NOMO-1 treated with dmso at 0.1 percent for 144 hours (cell line): ENCODE data around the gene C9orf50.

Experiments used
- DNase-seq: peaks from one replicate; lab custom pipeline; 2025; ENCODE audit not compliant: unreplicated experiment; lab: John Stamatoyannopoulos, UW

C9orf50 gene

DNA sequence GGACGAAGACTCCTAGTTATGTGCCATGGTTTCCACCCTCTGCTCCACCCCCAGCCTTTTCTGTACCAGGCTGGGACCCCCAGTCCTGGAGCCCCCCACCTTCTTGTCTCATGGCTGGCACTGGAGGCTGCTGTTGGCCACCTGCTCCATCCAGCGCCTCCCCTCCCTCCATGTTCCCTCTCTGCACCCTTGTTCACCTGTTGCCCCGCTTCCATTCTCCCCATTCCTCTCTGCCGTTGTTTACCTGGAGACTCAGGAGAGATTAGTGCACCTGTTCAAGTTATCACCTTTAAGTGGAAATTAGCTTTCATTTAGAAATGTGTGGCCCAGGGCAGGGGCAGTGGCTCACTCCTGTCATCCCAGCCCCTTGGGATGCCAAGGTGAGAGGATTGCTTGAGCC, 12.3 kb upstream of the C9orf50 start:
- DNase-seq: no peak

DNA sequence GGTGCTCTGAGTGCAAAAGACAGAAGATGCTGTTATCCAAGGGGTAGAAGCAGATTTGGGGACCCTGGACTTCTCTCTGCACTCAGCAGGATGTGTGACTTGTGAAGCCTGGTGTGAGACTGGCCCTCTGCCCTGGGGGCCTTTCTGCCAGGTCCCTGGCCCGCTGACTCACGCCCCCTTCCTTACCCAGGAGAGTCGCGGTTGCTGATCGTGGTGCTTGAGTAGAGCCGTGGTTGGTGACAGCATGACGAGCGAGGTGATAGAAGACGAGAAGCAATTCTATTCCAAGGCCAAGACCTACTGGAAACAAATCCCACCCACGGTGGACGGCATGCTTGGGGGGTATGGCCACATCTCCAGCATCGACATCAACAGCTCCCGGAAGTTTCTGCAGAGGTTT, 11.6 kb upstream of the C9orf50 start:
- no peak for DNase-seq

DNA sequence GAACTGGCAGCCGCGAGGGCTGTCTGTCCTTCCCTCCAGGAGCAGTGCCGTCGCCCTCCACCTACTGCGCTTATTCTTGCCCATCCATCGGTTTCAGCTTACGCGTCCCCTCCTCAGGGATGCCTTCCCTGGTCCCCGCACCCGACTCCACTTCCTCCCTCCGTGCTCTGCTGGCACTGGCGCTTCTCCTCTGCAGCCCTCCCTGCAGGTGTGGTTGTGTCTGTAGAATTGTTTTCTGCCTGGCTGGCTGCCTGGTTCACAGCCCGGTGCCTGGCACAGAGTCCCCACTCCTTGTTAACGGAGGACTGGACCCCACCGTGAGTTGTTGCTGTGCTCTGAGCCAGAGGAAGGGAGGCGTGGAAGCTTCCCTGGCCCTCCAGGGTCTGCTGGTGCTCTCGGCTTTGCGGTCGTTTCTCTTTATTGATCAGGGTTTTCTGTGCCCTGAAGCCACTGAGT, 10.8 kb upstream of the C9orf50 start:
- DNase-seq: no peak

DNA sequence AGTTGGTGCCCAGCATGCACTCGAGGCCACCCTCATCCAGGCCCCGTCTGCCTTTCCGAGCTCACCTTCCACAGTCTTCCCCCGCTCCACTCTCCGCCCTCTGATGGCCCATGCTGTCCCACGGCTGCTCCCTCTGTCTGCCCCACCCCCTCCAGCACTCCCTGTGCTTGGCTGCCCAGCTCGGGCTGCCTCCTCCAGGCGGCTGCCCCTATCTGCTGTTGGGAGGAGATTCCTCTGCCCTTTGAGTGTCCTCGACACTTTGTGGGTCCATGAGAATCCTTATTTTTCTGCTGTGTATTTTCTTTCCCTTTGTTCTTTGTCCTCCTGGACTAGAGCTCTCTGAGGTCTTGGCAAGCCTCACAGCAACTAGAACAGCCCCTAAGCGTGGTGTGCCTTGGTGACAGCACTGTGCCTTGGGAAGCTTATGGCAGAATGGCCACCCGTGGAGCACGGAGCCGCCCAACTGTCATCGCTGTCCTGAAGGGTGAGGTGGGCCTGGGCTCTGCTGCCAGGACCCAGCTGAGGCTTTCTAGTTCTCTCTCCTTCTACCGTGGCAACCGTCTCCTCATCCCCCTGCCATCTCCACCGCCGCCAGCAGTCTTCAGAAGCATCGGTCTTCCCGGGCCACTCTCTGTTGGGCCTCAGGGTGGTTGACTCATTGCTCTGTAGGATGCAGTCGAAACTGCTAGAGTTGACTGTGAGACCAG, 10.2 kb upstream of the C9orf50 start:
- DNase-seq: no peak

DNA sequence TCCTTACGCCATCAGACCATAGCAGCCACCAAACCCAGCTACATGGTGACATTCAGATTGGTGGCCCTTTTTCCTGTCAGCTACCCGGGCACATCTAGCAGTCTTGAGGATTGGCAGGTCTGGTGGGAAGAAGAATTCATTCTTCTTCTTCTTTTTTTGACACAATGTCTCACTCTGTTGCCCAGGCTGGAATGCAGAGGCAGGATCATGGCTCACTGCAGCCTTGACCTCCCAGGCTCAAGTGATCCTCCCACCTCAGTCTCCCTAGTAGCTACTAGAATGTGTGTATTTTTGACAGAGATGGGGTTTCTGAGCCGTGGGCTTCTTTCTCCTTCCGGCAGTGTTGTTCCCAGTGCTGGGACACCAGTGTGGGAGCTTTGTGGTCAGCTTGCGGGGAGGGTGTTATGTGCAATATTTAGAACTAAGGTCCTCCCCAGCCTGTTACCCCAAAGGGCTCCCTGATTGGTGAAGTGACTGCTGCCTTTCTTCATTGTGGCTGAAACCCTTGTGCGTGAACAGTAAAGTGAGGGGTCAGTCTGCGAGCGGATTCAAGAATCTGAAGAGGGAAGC, 8.4 kb upstream of the C9orf50 start:
- DNase-seq: no peak

DNA sequence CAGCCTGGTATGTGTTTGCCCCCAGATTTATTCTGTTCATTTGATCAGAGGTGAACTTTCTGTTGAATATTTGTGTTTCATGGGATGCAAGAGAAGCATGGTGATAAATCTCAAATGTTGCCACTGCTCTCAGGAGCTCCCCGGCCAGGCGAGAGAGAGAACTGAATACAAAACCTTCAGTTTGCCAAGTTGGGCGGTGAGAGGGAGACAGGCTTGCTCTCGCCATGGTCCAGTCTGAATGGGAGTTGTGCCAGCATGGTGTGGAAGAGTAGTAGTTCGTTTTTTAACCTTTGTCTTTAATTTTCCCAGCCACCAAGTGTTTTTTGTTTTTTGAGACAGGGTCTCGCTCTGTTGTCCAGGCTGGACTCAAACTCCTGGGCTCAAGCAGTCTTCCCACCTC, 7.8 kb upstream of the C9orf50 start:
- DNase-seq: no peak

DNA sequence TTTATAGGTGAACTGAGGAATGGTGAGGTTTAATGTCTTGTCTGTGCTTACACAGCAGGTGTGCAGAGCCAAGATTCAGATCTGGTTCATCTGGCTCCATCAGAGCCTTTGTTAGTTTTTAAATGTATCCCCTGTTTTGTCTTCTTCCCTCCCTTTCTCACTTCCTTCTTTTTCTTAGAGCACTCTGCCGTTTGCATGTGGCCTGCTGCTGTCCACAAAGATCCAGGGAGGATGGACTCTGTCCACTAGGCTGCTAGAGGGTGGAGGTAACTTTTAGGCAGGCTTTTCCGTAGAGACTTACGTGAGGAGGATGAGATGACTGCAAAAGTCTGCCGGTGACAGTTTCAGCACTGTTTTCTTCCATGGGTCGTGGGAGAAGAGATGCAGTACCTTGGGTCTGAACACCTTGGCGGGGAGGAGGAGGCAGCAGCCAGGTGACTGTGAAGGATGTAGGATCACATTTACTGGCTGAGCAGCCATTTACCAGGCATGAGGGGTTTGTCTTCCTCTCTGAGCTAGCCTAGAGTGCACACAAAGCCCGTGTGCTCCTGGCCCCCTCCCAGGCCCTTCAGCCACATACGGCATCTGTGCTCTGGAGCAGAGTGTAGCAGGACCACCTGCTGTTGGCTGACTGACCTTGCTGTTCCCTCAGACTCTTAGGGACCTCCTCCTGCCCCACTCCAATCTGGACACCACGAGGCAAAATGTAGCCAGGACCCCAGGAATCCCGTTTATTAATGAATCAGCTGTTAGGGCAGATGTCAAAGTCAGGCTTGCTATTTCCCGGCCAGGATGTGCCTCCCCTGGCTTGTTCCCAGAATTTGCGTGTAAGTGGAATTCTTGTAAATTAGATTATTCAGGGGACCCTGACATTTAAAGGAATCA, 6.9 kb upstream of the C9orf50 start:
- DNase-seq: peak; percentile 7

DNA sequence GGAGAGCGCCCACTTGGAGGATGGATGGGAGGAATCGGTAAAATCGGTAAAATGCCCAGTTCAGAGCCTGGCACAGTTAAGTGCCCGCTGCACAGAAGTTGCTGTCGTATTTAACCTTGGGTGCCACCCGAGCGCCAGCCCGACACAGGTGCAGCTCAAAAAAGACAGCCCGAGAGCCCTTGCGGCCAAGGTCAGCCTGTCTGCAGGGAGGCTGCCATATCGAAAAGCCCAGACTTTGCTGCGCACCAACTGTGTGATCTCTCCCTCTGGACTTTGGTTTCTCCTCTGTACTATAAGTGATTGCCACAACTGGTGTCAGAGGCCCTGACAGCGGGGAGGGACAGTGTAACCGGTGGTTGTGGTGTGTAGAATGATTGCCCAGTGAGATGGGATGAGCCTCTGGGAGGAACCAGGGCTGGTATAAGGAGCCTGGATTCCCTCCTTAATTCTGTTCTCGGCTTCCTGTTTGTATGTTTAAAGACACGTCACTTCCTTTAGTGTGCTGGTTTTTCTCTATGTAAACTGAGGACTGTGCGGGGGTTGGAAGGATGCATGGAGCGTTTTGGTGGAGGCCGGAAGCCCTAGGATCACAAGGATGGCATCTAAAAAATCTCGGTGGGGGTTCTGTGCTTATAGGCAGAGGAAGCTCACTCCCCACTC, 5.9 kb upstream of the C9orf50 start:
- DNase-seq: no peak

DNA sequence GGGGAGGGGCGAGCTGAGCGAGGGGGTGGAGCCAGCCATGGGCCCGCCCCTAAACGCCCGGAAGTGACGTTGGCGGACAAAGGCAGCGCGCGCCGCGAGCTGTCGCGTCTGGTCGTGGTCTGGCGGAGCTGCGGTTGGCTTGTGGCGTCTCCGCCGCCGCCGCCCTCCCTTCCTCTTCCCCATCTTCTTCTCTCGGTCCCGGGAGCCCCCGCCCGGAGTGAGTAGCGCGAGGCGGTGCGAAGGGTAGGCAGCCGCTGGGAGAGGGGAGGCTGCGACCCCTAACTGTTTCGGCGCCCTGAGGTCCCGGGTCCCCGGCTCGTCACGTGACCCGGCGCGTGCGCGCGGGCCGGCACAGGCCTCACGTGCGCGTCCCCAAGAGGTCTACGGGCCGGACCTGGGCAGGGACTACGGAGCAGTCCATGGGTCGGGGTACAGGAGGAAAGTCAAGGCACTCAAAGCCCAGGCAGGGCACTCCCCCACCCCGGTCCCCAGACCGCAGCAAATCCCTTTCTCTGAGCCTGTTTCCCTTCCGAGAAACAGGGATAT, 5.3 kb upstream of the C9orf50 start, which contains the start of gene NTMT1:
Gene NTMT1, plus strand, starts transcription at position 85 of the 546 bp plus-strand sequence. CDS start 6,541 bp downstream, outside the sequence.
- DNase-seq: peak; percentile 71

DNA sequence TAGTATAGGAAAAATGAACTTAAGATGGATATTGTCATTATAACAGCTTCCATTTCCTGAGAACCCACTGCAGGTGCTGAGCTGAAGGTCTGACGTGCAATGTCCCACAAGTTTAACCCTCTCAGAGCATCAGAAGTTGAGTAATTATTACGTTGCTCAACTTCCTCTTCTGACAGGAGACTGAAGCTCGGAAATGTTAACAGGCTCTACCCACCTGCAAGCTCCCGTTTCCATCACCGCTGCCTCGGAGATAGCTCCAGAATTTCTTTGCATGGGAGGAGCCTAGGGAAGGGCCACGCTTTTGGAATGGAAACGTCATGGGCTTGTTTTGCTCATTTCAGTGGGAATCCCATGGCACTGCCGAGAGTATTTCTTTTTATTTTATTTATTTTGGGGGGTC, 4.0 kb upstream of the C9orf50 start:
- DNase-seq: peak; percentile 73

DNA sequence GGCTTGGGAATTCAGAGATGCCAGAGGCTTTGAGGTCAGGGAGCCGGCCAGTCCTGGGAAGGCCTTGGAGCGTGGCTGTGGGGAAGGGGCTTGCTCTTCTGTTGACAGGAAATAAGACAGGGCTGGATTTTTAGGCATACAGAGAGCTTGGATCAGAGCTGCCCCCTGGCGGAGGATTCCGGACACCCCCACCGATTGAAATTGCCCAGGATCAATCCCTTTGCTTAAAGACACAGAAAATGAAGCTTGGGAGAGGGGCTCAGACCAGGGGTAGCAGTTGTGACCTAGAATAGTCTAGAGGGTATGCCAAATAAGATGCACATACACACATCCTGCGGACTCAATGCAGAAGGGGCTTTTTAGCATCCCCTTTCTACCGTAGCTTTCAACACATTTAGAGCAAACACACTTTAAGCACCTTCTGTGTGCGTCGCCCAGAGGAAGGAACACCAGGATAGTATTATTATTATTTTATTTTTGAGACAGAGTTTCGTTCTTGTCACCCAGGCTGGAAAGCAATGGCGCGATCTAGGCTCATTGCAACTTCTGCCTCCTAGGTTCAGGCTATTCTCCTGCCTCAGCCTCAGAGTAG, 3.4 kb upstream of the C9orf50 start:
- DNase-seq: peak; percentile 4

DNA sequence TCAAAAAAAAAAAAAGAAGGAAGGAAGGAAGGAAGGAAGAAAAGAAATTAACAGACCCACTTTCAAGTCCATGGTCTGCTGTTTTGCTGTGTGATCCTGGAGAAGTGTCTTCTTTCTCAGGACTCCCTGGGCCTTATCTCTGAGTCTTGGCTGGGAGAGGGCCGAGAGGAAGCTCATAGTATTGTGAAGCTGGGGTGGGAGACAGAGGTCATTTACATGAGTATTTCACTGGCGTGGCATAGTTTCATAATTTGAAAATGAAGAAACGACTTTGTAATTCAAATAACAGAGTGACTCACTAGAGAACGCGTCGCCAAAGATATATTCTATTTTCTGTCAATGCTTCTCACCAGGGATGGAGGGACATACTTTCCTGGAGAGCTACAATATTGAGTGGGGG, 2.4 kb upstream of the C9orf50 start:
- DNase-seq: no peak

DNA sequence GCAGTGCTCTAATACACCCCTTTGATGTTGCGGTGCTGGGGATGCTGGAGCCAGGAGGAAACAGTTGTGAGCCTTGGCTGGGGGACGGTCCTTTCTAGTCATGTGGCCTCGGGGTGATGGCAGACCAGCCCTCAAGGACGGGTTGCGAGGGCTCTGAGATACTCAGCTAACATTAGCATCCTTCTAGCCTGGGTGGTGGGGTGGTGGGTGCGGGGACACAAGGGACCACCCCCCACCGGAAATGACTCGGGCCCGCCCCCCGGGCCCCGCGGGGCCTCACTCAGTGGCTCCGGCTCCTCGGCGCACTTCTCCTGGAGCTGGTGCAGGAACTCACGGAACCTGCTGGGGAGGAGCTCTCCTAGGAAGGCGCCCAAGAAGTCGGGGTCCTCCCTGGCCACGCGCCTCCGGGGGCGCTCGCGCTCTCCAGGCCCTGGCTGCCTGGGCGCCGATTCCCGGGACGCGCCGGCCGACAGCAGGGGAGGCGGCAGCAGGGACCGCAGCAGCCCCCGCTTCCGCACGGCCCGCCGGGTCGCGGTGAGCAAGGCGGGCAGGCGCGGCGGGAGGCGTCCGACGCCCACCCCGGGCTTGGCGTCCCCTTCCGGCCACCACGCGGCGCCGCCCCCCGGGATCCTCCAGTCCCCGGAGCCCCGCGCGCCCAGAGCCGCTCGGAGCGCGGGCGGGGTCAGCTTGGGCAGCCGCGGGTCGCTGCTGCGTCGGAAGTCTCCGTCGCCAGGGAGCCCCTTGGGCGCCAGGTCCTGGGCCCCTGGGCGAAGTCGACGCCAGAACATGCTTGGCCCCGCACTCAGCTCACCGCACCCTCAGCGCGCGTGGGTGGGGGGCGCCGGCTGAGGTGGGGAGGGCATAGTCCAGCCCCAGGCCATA, 873 bp downstream of the C9orf50 start:
- DNase-seq: no peak

DNA sequence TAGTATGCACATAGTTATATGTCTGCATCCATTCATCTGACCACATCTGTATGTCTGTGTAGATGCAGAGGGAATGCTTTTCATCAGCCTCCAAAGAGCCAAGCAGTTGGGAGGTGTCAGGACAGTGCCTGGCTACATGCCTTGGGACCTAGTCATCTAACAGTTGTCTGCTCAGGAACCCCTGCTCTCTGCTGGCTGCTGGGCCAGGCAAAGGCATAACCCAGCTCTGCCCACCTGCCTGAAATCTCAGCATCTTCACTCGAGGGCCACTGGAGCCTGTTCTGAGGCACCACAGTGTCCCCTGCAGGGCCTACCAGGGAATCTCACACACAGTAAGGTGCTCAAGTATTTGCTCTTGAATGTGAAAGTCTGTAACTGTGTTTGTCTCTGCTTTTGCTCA, 3.7 kb downstream of the C9orf50 start:
- no peak for DNase-seq

DNA sequence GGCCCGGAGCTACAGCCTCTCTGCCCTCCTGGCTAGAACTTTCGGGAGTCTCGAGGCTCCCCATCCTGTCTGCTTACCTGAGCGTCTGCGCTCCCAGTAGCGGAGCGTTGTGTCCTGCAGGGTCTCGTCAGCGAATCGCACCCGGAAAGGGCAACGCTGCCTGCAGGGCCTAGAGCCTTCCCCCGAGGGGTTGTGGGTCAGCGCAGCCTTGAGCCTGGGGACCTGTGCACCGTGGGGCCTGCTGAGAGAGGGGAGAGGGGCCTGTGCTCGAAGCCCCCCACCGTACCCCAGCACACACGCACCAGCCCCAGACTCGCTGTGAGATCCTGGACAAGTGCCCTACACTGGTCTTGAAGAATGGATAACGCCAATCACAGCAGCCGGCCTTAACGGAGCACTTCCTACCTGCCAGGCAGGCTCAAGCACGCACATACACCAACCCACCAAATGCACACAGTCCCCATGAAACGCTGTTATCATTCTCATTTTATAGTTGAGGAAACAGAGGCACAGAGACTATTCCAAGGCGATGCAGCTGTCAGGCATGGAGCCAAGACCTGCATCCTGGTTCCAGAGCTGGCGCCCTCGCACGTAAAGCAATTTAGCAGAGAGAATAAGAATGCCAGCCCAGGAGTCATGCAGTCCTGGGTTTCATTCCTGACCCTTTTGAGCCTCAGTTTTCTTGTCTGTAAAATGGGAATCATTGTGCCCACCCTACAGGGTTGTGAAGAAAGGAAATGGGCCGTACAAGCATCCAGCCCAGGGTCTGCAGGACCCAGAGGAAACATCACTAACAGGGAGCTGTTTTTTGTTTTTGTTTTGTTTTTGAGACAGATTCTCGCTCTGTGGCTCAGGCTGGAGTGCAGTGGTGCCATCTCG, 5.3 kb downstream of the C9orf50 start:
- no peak for DNase-seq

DNA sequence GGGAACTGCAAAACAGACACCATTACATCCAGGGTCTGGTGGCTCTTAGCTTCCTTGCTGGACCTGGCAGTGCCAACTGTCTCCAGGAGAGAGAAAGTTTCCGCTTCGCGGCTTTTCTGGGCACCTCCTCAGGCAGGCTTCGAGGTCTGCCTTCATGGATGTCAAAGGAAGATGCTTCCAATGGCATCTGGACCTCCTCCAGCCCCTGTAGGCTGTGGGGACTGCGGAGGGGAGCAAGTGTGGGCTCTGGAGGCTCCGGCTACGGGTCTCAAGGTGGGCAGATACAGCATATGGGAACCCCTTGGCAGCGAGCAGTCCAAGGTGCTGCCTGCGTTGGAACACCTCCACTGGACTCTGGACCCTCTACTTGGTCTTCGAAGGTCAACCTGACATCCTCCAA, 6.0 kb downstream of the C9orf50 start:
- no peak for DNase-seq

DNA sequence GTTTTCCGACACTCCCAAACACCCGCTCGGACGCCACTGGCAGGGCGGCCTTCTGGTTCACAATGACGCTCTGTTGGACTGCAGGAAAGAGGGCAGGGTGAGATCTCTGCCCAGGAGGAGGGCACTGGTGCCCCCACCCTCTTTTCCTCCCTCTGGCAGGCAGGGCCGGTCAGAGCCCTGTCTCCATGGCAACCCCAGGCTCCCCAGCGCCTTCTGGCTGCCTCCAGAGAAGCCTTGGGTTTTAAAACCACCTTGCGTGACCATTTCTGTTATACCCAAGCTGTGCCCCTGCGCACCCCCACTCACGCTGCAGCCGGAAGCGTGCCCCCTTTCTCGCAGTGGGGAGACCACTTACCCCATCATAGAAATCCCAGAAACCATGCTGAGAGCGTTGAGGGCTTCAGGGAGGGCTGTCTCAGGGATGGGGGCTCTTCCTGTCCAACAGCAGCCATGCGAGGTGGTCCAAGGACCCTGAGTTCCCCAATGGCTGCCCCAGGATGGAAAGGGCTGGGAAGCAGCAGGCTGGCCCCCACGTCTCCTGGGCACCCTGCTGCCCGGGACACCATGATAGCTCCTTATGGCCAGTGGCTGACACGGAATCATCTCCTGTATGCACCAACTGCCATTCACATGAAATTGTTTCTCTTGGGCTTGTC, 7.3 kb downstream of the C9orf50 start:
- no peak for DNase-seq

DNA sequence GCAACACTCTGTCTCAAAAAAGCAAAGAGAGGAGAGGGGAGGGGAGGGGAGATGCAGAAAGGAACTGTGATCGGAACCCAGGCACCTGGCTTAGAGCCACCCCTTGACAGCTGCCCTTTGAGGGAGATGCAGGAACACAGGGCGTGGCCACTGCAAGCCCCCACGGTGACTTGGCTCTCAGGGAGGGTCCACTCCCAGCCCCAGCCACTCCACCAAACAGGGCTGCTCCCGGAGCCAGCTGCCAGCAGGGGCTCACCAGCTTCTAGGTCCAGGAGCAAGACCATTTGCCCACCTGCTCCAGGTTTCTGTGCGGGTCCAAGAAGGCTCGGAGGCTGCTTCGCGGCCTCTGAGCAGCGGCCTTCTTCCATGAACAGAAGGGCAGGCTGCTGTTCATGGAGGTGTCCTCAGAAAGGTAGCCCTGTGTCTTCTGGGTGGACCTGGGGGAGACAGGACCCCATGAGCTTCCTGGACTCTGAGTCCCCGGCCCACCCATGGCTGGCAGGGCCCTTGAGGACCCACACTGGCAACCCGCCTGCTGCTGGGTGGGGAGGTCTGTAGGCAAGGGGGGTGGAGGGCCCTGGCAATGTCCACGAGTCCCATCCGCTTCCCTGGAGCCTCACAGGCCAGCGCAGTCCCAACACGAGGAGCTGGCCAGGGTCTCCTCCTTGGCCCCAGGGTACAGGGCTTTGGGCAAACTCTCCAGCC, 7.9 kb downstream of the C9orf50 start:
- DNase-seq: no peak
